Esophagus squamous epithelium (tissue), 5 donors: ENCODE measurements around the gene MAD1L1. TPM values are rescaled to one million over a fixed set of nuclear protein-coding genes. Genes with fewer than 3 reads are reported as not detected.
"Not testable (repeated sequence)": the region's sequence is repeated elsewhere in the genome, so short reads cannot be mapped to it uniquely, and the experiment has no call there.

Experiments
- DNase-seq: peaks from one replicate; lab custom pipeline; 2025; lab: John Stamatoyannopoulos, UW
- H3K27ac ChIP-seq, 4 donors: fragments of 200-600 bp; sonication (generic); one replicate each; pipeline ENCODE4 v1.5.1; 2016 to 2019; ENCODE audit warnings: mild to moderate bottlenecking in 1 of 4
- H3K27me3 ChIP-seq, 4 donors: fragments of 200-600 bp; sonication (generic); 1 replicate in 3 of 4; 2 replicates in 1 of 4; pipeline versions ENCODE4 v1.5.1 to v1.6.0; 2017 to 2021; ENCODE audit warnings: antibody characterized with exemption in 1 of 4
- H3K36me3 ChIP-seq, 3 donors: fragments of 200-600 bp; sonication (generic); one replicate each; pipeline ENCODE4 v1.5.1; 2016 to 2019
- H3K4me1 ChIP-seq, 3 donors: fragments of 200-600 bp; sonication (generic); one replicate each; pipeline ENCODE4 v1.5.1; 2017 to 2019
- H3K4me3 ChIP-seq, 4 donors: fragments of 200-600 bp; sonication (generic); 1 replicate in 3 of 4; 2 replicates in 1 of 4; pipeline ENCODE4 v1.5.1; 2016 to 2019; ENCODE audit warnings: mild to moderate bottlenecking in 2 of 4, moderate library complexity in 1 of 4
- H3K9me3 ChIP-seq, 3 donors: fragments of 200-600 bp; sonication (generic); one replicate each; pipeline ENCODE4 v1.5.1; 2016 to 2019
- POLR2A ChIP-seq, 4 donors: fragments of 450-650 bp; IDR thresholded peaks; one replicate each; pipeline ENCODE4 v1.6.1; 2017; ENCODE audit warnings: antibody characterized with exemption in 4 of 4, mild to moderate bottlenecking in 4 of 4, moderate library complexity in 3 of 4
- whole genome bisulfite sequencing, 2 donors: methylation state at CpG; one replicate each; pipeline ENCODE4 v1.1.5; 2018; 5-methylcytosine and 5-hydroxymethylcytosine counted together
- intact Hi-C: fragments of 100-400 bp; cut with DNase I; formaldehyde crosslinking; loops from one replicate; pipeline ENCODE4 v1.15.0; 2022
- total RNA-seq, 4 donors: library from RNA; depleted of rRNA; stranded (reverse); fragments of >200 nt; gene quantifications; one replicate each; pipeline ENCODE4 v1.1.0, GENCODE V29; 2016
- TF ChIP-seq, protein P1 (sequence below), 6 experiments: fragments of 450-650 bp in 4 of 6; fragments of 200-600 bp in 2 of 6; sonication (generic) in 2 of 6; IDR thresholded peaks; one replicate each; pipeline ENCODE4 v1.5.1; 2016 to 2019; ENCODE audit warnings: antibody characterized with exemption in 6 of 6, mild to moderate bottlenecking in 4 of 6, moderate library complexity in 4 of 6
- donor health status: DM: yes; HTN: yes; CAD: no.

Gene MAD1L1
- total RNA-seq, 4 donors from 2014 or later = 16.6 to 40.4 (median 30.2) TPM

DNA sequence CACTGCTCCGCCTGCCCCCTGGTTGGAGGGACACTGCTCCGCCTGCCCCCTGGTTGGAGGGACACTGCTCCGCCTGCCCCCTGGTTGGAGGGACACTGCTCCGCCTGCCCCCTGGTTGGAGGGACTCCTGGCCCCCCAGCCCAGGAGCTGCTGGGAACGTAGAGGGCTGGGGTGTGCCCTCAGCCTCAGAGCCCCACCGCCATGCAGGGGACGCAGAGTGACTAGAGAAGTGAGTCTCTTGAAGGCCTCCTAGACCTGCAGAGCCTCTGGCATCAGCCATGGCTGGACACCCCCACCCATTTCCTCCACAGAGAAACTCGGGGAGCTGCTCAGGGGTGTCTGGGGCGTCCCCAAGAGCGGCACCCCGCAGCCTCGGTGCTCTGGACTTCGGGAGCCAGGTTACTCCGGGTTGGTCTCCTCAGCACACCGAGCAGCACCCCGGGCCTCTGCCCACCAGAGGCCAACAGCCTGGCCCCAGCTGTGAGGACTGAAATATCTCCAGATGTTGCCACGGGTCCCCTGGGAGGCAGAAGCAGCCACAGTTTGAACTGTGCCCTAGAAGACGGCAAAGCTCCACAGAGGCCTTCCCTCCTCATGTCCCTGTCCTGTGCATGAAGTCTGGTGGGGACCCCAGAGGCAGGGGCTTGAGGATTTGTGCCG, 370.8 kb downstream of the MAD1L1 start:
- H3K27ac ChIP-seq = no peak overlapping the region
- no peaks in the 10 kb centered on the region for H3K9me3 ChIP-seq
- no peaks in the 10 kb centered on the region for H3K4me1 ChIP-seq
- no peaks in the 10 kb centered on the region for H3K36me3 ChIP-seq
- no peak overlapping the region for H3K4me3 ChIP-seq
- H3K27me3 ChIP-seq = no peaks in the 10 kb centered on the region
- TF ChIP-seq POLR2A (IDR thresholded peaks at IDR 0.05) = no peak
- TF ChIP-seq, protein P1, sequence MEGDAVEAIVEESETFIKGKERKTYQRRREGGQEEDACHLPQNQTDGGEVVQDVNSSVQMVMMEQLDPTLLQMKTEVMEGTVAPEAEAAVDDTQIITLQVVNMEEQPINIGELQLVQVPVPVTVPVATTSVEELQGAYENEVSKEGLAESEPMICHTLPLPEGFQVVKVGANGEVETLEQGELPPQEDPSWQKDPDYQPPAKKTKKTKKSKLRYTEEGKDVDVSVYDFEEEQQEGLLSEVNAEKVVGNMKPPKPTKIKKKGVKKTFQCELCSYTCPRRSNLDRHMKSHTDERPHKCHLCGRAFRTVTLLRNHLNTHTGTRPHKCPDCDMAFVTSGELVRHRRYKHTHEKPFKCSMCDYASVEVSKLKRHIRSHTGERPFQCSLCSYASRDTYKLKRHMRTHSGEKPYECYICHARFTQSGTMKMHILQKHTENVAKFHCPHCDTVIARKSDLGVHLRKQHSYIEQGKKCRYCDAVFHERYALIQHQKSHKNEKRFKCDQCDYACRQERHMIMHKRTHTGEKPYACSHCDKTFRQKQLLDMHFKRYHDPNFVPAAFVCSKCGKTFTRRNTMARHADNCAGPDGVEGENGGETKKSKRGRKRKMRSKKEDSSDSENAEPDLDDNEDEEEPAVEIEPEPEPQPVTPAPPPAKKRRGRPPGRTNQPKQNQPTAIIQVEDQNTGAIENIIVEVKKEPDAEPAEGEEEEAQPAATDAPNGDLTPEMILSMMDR (IDR thresholded peaks at IDR 0.05) = no peak
- no peak for DNase-seq
- intact Hi-C loops = no loop called here
- 100% methylated on average over 2 of the region's 19 CpGs; no CpG with 5 or more reads in 1 of the 2 donors for WGBS, 2 donors

DNA sequence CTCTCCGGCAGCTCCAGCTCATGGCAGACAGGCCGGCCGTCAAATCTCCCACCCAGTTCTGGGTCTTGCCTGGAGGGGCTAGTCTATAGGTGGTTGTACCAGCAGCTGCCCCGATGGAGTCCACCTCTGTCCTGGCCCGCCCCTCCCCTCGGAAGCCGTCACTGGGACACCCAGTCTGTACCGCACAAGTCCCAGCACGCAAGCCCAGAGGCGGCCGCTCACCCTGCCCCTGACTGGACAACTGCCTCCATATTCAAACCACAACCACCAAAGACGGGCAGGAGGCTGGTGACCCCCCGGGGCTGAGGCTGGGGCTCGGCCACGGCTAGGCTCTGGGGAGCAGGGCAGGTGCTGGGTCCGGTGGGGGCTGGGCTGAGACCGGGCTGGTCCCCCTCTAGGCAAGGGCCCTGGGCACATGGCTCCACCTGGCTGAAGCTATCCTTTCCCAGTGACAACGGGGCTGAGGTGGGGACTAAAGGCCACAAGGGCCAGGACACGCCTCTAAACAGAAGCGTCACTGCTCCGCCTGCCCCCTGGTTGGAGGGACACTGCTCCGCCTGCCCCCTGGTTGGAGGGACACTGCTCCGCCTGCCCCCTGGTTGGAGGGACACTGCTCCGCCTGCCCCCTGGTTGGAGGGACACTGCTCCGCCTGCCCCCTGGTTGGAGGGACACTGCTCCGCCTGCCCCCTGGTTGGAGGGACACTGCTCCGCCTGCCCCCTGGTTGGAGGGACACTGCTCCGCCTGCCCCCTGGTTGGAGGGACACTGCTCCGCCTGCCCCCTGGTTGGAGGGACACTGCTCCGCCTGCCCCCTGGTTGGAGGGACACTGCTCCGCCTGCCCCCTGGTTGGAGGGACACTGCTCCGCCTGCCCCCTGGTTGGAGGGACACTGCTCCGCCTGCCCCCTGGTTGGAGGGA, 371.6 kb downstream of the MAD1L1 start:
- H3K27me3 ChIP-seq, H3K27ac ChIP-seq, H3K4me3 ChIP-seq, intact Hi-C loops, H3K4me1 ChIP-seq, DNase-seq, H3K36me3 ChIP-seq, H3K9me3 ChIP-seq: not testable (repeated sequence)
- WGBS, 2 donors = 90 to 100% methylated on average over 2 to 3 of the region's 33 CpGs

DNA sequence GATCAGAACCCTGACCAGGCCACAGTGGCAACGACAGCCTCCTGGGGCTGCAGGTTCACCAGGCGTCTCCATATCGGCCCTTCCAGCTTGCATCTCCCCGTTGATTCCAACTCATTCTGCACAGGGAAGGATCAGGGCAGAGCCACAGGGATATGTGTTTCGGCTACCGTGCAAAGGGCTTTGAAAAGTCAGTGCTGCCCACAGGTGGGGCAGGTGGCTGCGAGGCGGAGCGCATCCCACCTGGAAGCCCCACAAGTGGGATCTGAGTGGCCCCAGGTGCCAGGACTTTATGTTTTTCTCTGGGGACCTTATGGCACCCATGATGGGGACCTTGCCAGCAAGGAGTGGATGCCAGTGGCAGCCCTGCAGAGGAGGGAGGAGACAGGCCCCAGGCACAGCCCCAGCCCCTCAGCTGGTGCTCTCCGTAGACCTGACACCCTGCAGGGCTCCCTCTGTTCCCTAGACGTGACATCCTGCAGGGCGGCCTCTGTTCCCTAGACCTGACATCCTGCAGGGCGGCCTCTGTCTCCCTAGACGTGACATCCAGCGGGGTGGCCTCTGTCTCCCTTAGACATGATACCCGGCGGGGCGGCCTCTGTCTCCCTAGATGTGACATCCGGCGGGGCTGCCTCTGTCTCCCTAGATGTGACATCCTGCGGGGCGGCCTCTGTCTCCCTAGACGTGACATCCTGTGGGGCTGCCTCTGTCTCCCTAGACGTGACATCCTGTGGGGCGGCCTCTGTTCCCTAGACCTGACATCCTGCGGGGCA, 373.3 kb downstream of the MAD1L1 start:
- Histone ChIP-seq H3K4me1 (no peaks in the 10 kb centered on the region), H3K27ac (no peak overlapping the region), H3K36me3 (no peaks in the 10 kb centered on the region), H3K4me3 (no peak overlapping the region), H3K27me3 (no peaks in the 10 kb centered on the region), H3K9me3 (no peaks in the 10 kb centered on the region)
- WGBS, 2 donors = 83 to 100% methylated on average over 2 to 5 of the region's 26 CpGs
- no peak for DNase-seq
- intact Hi-C loops = no loop called here
- no peak for TF ChIP-seq POLR2A (IDR thresholded peaks at IDR 0.05)
- TF ChIP-seq, protein P1 (IDR thresholded peaks at IDR 0.05) = no peak

DNA sequence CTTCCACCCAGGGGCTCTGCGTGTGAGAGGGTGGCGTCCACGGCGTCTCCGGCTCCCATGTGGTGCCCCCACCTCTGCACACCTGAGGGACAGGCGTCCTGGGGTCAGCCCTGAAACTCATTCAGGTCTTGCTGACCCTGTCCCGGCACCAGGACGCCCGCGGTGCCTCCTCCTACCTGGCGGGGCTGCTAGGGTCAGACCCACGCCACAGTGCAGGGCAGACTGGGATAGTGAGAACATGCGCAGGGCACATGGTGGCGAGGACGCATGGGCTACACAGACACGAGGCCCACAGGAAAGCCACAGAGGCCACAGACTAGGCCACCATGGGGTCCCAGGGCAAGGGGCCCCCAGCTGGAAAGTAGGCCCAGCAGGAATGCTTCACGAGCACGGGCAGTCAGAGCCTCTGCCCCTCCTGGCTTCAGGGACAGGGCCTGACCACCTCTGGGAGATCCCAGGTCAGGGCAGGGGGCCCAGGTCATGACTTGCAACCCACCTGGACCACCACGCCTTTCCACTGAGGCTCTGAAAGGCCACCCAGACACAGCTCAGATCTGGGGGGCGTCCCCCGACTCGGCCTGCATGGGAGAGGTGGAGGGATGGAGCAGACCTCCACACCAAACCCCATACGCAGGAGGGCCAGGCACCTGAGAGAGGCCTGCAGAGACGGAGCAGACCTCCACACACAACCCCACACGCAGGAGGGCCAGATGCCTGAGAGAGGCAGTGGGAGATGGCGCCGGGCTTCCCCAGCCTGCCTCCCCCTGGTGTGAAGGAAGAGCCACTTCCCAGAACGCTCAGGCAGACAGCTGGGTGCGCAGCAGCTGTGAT, 374.1 kb downstream of the MAD1L1 start:
- H3K27me3 ChIP-seq = no peaks in the 10 kb centered on the region
- no peaks in the 10 kb centered on the region for H3K9me3 ChIP-seq
- no peak overlapping the region for H3K27ac ChIP-seq
- no peak for DNase-seq
- H3K4me1 ChIP-seq = no peaks in the 10 kb centered on the region
- H3K4me3 ChIP-seq = no peak overlapping the region
- no peaks in the 10 kb centered on the region for H3K36me3 ChIP-seq
- intact Hi-C loops = no loop called here
- no peak for TF ChIP-seq POLR2A (IDR thresholded peaks at IDR 0.05)
- TF ChIP-seq, protein P1 (IDR thresholded peaks at IDR 0.05) = no peak
- WGBS, 2 donors = 94% methylated on average over 5 of the region's 29 CpGs; no CpG with 5 or more reads in 1 of the 2 donors
